ENCODE data around the gene AUP1.
"Not testable (repeated sequence)": the region's sequence is repeated elsewhere in the genome, so short reads cannot be mapped to it uniquely, and the experiment has no call there.

AUP1 gene

DNA sequence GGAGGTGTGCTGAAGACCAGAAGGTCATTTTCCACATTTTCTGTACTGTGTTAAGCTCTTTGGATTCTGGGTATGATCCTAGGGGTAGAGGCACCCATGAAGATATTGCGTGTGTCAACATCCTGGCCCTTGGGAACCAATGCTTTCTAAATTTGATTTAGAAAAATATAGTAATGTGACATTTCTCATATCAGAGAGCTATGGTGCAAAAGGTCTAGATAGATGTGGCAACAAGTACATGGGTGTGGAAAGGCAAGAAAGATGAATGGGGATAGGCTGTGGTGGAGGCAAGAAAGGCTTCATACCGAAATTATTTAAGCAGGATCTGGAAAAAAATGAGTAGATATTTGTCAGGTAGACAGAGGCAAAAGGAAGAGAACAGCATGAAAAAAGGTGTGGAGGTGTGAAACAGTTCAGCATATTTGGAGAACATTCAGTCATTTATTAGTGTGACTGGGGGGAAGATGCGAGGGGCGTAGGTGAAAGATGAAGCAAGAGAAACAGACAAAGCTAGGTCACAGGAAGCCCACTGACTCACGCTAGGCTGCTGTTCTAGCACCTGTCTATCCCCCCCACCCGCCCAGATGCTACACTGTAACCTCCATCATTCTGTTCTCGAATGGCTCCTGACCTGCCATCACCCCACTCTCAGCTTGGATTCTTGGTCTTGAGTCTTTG lies 36.7 kb upstream of the AUP1 start:
- TF ChIP-seq, protein P1, sequence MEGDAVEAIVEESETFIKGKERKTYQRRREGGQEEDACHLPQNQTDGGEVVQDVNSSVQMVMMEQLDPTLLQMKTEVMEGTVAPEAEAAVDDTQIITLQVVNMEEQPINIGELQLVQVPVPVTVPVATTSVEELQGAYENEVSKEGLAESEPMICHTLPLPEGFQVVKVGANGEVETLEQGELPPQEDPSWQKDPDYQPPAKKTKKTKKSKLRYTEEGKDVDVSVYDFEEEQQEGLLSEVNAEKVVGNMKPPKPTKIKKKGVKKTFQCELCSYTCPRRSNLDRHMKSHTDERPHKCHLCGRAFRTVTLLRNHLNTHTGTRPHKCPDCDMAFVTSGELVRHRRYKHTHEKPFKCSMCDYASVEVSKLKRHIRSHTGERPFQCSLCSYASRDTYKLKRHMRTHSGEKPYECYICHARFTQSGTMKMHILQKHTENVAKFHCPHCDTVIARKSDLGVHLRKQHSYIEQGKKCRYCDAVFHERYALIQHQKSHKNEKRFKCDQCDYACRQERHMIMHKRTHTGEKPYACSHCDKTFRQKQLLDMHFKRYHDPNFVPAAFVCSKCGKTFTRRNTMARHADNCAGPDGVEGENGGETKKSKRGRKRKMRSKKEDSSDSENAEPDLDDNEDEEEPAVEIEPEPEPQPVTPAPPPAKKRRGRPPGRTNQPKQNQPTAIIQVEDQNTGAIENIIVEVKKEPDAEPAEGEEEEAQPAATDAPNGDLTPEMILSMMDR (IDR thresholded peaks at IDR 0.05; ENCODE audit: low read depth, low read length): no peak
- no peak for DNase-seq (ENCODE audit: low read depth in 2 of 2)
- no peak overlapping the region for H3K4me3 ChIP-seq (replicated peaks in 1 of 2; ENCODE audit: low read depth in 2 of 2, low read length in 2 of 2)

DNA sequence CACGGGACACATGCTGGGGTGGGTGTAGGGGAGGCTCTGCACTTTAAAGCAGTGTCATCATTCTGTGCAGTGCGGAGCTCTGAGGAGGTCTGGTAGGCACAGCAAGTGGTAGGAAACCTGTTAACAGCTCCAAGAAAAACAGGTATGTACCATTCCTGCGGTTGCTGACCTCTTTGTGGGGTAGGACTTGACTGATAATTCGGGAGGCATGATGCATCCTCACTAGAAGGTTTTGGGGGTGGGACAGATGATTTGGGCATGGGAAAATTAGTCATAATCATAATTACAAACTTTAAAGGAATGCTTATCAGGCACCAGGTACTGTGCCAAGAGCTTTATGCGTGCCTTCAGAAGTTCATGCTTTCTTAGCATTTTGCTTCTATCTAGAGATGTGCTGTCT lies 34.7 kb upstream of the AUP1 start:
- TF ChIP-seq, protein P1 (IDR thresholded peaks at IDR 0.05; ENCODE audit: low read depth, low read length): no peak
- H3K4me3 ChIP-seq (replicated peaks in 1 of 2; ENCODE audit: low read depth in 2 of 2, low read length in 2 of 2): no peak overlapping the region
- peak; percentile 37 to 87 for DNase-seq (ENCODE audit: low read depth in 2 of 2)

DNA sequence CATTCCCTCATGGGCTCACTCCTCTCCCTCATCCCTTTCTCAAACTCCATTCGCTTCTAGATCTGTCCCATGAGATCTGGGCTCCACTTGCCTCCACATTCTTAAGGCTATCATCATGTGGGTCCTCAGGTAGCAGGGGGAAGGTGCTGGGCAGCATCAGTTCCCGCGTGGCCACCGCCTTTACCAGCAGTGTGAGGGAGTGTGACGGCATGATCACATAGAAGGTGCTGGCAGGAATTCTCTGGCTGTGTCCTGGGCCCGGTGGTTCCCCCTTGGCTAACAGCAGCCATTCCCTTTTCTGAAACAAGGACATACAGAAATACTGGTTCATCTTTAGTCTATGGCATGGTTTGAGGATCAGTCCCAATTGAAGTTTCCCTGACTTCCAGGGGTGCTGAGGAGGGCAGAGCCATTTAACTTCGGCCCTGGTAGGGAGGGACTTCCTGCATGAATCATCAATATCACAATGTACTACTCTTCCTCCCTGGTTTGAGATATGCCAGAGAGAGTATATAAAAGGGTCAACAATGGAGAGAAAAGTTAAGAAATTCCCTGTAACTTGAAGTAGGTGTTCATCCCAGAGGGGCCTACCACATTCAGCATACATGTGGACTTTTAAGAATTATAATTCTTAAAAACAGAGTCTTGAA lies 32.7 kb upstream of the AUP1 start:
- no peak overlapping the region for H3K4me3 ChIP-seq (replicated peaks in 1 of 2; ENCODE audit: low read depth in 2 of 2, low read length in 2 of 2)
- TF ChIP-seq, protein P1 (IDR thresholded peaks at IDR 0.05; ENCODE audit: low read depth, low read length): no peak
- DNase-seq (ENCODE audit: low read depth in 2 of 2): peak in 1 of 2 donors; percentile 39

DNA sequence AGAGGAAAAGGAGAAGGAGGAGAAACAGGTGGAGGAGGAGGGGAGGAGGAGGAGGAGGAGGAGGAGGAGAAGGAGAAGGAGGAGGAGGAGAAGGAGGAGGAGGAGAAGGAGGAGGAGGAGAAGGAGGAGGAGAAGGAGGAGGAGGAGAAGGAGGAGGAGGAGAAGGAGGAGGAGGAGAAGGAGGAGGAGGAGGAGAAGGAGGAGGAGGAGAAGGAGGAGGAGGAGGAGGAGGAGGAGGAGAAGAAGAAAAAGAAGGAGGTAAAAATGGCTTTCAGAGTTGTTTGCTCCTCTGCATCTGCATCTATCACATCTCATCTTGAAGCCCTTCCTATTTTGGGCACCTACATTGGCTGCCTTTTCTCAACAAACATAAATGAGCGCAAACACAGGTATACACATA lies 31.5 kb upstream of the AUP1 start:
- DNase-seq (ENCODE audit: low read depth in 2 of 2); H3K4me3 ChIP-seq (replicated peaks in 1 of 2; ENCODE audit: low read depth in 2 of 2, low read length in 2 of 2): not testable (repeated sequence)

DNA sequence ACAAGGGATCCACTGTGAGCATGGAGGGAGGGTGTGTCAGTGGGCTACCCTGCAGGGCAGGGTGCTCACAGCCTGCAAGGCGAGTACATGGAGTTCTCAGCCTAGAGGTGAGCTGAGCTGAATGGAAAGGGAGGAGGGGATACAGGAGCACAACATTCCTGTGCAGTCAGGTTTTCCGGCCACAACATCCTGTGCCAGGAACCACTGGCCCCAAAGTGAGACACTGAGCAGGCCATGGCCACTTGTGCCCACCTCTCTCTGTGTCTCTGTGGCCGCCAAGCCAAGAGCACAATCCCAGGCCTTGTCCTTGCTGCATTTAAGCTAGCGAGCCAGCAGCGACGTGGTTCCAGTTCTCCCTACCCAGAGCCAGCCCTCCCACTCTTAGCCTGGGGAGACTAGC lies 31.1 kb upstream of the AUP1 start:
- no peak overlapping the region for H3K4me3 ChIP-seq (replicated peaks in 1 of 2; ENCODE audit: low read depth in 2 of 2, low read length in 2 of 2)
- TF ChIP-seq, protein P1 (IDR thresholded peaks at IDR 0.05; ENCODE audit: low read depth, low read length): no peak
- no peak for DNase-seq (ENCODE audit: low read depth in 2 of 2)

DNA sequence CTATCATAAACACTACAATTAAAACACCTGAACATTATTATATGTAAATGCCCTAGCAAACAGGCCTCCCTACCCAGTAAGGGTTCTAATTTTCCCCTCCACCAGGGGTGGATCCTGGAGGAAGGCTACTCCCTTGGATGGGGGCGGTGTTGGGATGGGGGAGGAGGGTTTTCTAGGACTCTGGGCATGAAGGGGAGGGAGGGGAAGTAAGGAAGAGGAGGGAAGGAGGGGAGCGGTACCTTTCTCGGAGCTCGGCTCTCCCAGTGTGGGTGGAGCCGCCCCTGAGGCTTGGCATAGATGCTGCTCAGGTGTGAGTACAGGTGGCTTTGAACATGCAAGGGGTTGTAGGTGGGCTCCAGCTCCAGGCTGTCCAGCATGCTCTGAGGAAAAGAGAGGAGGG lies 30.4 kb upstream of the AUP1 start:
- TF ChIP-seq, protein P1 (IDR thresholded peaks at IDR 0.05; ENCODE audit: low read depth, low read length): no peak
- no peak overlapping the region for H3K4me3 ChIP-seq (replicated peaks in 1 of 2; ENCODE audit: low read depth in 2 of 2, low read length in 2 of 2)
- no peak for DNase-seq (ENCODE audit: low read depth in 2 of 2)

DNA sequence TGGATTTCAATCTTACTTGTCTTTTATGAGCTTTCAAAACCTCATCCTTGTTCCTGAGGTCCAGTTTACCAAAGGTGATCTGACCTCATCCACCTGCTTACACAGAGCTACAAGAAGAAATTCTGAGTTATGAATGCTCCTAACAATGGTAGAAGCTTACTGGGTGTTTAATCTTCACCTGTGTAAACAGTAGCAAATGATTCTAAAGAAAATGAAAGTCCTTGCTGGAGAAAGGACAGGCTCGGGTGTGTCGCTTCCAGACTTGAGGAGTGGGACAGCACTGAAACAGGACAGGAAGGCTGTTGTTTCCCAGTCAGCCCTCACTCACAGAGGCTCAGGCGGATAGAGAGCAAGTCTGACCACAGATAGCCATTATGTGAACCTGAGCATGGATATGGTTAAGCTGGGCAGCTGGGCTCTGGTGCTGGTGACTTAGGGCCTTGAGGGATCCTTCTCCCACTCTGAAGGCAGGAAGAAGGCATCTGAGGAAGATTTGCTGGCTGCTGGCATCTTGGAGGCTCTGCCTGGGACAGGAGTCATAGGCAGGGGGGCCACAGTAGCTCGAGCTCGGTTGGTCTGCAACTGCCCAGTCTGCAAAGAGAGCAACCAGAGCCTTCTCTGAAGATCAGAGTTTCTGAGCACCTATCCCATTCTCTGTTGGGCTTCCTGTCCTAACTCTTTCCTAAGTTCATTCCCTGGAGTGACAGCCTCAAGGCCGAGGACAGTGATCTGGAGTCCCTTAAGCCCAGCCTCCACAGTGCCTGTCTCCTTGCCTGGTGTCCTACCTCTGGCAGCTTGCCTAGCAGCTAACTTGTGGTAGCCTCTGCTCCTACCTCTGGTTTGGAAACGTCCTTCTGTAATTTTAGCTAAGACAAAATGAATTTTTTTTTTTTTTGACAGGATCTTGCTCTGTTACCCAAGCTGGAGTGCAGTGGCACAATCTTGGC lies 29.1 kb upstream of the AUP1 start:
- no peak for DNase-seq (ENCODE audit: low read depth in 2 of 2)
- TF ChIP-seq, protein P1 (IDR thresholded peaks at IDR 0.05; ENCODE audit: low read depth, low read length): no peak
- no peak overlapping the region for H3K4me3 ChIP-seq (replicated peaks in 1 of 2; ENCODE audit: low read depth in 2 of 2, low read length in 2 of 2)
